ENCODE results near the gene SLC35G6. TPM values are rescaled to one million over a fixed set of nuclear protein-coding genes. Genes with fewer than 3 reads are reported as not detected.

Gene SLC35G6
- total and polyA plus RNA-seq, 4 donors, result not detected

DNA sequence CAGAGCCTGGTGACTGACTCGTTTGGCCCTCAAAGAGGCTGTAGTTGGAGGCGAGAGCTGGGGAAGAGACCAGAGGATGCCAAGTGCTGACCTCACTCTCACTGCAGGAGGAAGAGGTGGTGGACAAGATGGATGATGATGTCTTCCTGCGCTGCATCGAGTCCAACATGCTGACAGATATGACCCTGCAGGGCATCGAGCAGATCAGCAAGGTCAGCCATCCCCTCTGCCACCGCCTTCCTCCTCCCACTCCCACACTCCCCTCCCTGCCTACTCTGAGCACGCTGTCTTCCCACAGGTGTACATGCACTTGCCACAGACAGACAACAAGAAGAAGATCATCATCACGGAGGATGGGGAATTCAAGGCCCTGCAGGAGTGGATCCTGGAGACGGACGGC lies 29.9 kb downstream of the SLC35G6 start:
- no peak for DNase-seq (ENCODE audit: low spot score)
- WGBS, result 82% methylated on average over 10 of the region's 10 CpGs
- no peak overlapping the region for H3K9ac ChIP-seq (ENCODE audit: low read depth in 1 of 2, low read length in 2 of 2)
- no peaks in the 10 kb centered on the region for H3K27me3 ChIP-seq (ENCODE audit: control insufficient read depth in 4 of 4, insufficient read depth in 4 of 4, low read length in 3 of 4)
- peaks cover 0 to 5% (median 1%) of the 10 kb centered on the region in 4 donors for H3K4me1 ChIP-seq (ENCODE audit: control insufficient read depth in 4 of 4, insufficient read depth in 4 of 4, low read length in 3 of 4)
- no peaks in the 10 kb centered on the region for H3K9me3 ChIP-seq (ENCODE audit: control insufficient read depth in 4 of 4, low read length in 3 of 4)
- H3K27ac ChIP-seq (ENCODE audit: low read depth in 1 of 2, low read length in 2 of 2), result no peak overlapping the region
- peaks cover 14 to 76% (median 58%) of the 10 kb centered on the region in 4 donors for H3K36me3 ChIP-seq (ENCODE audit: control insufficient read depth in 4 of 4, insufficient read depth in 3 of 4, low read depth in 1 of 4, low read length in 3 of 4)
- H3K4me3 ChIP-seq (ENCODE audit: low read depth in 1 of 3, low read length in 3 of 3), result no peak overlapping the region
- TF ChIP-seq YY1 (IDR thresholded peaks at IDR 0.05), result no peak
- no peak for TF ChIP-seq RXRA (IDR thresholded peaks at IDR 0.05)
- TF ChIP-seq RAD21 (IDR thresholded peaks at IDR 0.05), result no peak
- TF ChIP-seq EGR1 (IDR thresholded peaks at IDR 0.05; ENCODE audit: low read depth in 2 of 2), result no peak
- no peak for TF ChIP-seq FOXA1 (IDR thresholded peaks at IDR 0.05)
- TF ChIP-seq, protein P1, sequence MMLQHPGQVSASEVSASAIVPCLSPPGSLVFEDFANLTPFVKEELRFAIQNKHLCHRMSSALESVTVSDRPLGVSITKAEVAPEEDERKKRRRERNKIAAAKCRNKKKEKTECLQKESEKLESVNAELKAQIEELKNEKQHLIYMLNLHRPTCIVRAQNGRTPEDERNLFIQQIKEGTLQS (IDR thresholded peaks at IDR 0.05), result no peak
- TF ChIP-seq, protein P2, sequence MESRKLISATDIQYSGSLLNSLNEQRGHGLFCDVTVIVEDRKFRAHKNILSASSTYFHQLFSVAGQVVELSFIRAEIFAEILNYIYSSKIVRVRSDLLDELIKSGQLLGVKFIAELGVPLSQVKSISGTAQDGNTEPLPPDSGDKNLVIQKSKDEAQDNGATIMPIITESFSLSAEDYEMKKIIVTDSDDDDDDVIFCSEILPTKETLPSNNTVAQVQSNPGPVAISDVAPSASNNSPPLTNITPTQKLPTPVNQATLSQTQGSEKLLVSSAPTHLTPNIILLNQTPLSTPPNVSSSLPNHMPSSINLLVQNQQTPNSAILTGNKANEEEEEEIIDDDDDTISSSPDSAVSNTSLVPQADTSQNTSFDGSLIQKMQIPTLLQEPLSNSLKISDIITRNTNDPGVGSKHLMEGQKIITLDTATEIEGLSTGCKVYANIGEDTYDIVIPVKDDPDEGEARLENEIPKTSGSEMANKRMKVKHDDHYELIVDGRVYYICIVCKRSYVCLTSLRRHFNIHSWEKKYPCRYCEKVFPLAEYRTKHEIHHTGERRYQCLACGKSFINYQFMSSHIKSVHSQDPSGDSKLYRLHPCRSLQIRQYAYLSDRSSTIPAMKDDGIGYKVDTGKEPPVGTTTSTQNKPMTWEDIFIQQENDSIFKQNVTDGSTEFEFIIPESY (IDR thresholded peaks at IDR 0.05), result no peak
- TF ChIP-seq HNF4G (IDR thresholded peaks at IDR 0.05), result no peak
- TF ChIP-seq JUND (IDR thresholded peaks at IDR 0.05), result no peak
- TF ChIP-seq, protein P3, sequence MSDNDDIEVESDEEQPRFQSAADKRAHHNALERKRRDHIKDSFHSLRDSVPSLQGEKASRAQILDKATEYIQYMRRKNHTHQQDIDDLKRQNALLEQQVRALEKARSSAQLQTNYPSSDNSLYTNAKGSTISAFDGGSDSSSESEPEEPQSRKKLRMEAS (IDR thresholded peaks at IDR 0.05), result no peak
- TF ChIP-seq FOXA2 (IDR thresholded peaks at IDR 0.05), result no peak
- no peak for TF ChIP-seq GABPA (IDR thresholded peaks at IDR 0.05 in 1 of 2, conservative IDR thresholded peaks at IDR 0.05 in 1 of 2)
- TF ChIP-seq SP1 (IDR thresholded peaks at IDR 0.05), result no peak
- TF ChIP-seq TAF1 (conservative IDR thresholded peaks at IDR 0.05), result no peak
- TF ChIP-seq HNF4A (conservative IDR thresholded peaks at IDR 0.05), result no peak
- TF ChIP-seq NR2F2 (IDR thresholded peaks at IDR 0.05), result no peak
- TF ChIP-seq, protein P4, sequence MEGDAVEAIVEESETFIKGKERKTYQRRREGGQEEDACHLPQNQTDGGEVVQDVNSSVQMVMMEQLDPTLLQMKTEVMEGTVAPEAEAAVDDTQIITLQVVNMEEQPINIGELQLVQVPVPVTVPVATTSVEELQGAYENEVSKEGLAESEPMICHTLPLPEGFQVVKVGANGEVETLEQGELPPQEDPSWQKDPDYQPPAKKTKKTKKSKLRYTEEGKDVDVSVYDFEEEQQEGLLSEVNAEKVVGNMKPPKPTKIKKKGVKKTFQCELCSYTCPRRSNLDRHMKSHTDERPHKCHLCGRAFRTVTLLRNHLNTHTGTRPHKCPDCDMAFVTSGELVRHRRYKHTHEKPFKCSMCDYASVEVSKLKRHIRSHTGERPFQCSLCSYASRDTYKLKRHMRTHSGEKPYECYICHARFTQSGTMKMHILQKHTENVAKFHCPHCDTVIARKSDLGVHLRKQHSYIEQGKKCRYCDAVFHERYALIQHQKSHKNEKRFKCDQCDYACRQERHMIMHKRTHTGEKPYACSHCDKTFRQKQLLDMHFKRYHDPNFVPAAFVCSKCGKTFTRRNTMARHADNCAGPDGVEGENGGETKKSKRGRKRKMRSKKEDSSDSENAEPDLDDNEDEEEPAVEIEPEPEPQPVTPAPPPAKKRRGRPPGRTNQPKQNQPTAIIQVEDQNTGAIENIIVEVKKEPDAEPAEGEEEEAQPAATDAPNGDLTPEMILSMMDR (IDR thresholded peaks at IDR 0.05; ENCODE audit: low read depth, low read length, missing input control), result no peak
- TF ChIP-seq, protein P5, sequence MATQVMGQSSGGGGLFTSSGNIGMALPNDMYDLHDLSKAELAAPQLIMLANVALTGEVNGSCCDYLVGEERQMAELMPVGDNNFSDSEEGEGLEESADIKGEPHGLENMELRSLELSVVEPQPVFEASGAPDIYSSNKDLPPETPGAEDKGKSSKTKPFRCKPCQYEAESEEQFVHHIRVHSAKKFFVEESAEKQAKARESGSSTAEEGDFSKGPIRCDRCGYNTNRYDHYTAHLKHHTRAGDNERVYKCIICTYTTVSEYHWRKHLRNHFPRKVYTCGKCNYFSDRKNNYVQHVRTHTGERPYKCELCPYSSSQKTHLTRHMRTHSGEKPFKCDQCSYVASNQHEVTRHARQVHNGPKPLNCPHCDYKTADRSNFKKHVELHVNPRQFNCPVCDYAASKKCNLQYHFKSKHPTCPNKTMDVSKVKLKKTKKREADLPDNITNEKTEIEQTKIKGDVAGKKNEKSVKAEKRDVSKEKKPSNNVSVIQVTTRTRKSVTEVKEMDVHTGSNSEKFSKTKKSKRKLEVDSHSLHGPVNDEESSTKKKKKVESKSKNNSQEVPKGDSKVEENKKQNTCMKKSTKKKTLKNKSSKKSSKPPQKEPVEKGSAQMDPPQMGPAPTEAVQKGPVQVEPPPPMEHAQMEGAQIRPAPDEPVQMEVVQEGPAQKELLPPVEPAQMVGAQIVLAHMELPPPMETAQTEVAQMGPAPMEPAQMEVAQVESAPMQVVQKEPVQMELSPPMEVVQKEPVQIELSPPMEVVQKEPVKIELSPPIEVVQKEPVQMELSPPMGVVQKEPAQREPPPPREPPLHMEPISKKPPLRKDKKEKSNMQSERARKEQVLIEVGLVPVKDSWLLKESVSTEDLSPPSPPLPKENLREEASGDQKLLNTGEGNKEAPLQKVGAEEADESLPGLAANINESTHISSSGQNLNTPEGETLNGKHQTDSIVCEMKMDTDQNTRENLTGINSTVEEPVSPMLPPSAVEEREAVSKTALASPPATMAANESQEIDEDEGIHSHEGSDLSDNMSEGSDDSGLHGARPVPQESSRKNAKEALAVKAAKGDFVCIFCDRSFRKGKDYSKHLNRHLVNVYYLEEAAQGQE (IDR thresholded peaks at IDR 0.05), result no peak

Data from liver (tissue), 9 donors.